NCI-H446 (cell line): Measurements from ENCODE around the gene C2orf80.
"Not testable (repeated sequence)": the region's sequence is repeated elsewhere in the genome, so short reads cannot be mapped to it uniquely, and the experiment has no call there.

ENCODE experiments used
- DNase-seq, 2 experiments: peaks; one replicate each; lab custom pipeline; 2025; lab: John Stamatoyannopoulos, UW

The C2orf80 gene

DNA sequence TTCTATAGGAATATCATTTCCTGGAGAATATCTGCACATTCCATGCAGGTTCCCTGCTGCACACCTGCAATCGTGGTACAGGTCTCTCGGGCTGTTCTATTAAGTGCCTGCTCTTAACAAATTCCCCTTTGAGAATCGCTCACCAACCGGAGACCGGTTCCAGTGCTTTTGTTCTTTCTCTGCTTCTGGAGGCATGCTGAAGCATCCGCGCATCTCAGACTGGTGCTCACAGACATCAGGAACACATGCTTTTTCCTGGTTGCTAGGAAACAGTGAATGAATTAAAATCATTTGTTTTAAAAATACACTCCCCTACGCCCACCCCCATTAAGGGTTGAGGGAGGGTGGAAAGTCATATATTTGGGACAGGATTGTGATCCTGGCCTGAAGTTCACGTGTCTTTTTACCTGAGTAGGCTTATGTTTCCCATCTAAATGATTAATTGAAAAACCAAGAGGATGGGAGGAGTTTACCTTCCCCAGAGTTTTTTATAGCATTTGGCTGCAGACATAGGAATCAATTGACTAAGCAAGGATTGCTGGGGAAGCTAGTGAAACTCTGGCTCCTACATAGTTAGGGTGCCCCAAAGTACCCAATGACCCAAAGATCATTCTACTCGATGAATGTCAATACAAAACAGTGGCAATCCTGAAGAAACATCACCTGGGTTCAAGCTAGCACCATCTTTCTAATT lies at the start of gene C2orf80:
TSS of gene C2orf80 (minus strand) at position 221 of the 694 bp plus-strand sequence. CDS start 3,044 bp downstream, outside the sequence.
- DNase-seq: no peak

DNA sequence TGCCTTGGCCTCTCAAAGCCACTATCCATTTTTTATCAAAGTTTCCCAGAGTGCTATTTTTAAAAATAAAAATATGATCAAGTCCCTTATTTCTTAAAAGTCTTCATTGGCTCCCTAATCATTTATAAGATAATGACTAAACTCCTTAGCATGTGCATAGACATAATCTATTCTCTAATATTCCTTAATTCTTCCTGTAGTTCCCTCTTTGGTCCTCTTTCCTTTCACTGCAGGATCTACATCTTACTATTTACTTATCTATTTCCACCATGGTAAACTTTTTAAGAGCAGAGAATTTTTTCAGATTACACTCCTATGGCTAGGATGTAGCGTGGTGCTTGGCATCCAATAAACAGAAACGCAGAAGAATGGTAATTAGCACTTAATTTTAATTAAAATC lies 46.0 kb upstream of the C2orf80 start:
- no peak for DNase-seq

DNA sequence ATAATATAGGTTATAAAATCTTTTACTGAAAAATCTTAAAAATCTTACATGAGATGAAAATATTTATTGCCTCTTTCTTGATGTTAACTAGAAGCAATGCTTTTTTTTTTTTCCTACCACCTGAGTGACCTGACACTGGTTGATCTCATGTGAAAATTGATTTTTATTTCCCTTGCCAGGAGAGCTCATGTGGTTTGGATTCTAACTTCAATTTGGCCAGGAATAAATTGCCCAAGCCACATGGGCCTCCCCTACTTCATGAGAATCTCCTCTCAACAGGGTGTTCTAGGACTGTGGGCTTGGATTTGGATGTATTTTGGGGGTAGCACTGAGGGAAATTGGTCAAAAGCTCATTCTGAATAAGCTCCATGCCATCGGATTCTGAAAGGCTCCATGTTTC lies 45.0 kb upstream of the C2orf80 start:
- no peak for DNase-seq

DNA sequence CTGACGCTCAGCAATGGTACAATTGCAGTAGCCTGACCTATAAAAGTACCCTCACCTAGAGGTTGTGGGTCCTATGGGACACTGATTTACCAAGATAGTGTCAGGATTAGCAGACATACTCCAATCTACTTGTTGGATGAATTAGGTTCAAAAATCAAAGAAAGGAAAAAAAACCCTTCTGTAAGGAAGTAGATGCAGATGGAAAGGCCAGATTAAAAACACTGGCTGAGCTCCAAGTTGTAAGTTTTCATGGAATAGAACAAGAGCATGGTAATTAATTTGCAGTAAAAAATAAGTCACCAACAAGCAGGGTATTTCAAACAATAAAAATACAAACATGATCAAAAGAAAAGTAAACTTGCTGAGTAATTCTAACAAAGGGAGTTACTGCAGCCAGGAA lies 38.6 kb upstream of the C2orf80 start:
- no peak for DNase-seq

DNA sequence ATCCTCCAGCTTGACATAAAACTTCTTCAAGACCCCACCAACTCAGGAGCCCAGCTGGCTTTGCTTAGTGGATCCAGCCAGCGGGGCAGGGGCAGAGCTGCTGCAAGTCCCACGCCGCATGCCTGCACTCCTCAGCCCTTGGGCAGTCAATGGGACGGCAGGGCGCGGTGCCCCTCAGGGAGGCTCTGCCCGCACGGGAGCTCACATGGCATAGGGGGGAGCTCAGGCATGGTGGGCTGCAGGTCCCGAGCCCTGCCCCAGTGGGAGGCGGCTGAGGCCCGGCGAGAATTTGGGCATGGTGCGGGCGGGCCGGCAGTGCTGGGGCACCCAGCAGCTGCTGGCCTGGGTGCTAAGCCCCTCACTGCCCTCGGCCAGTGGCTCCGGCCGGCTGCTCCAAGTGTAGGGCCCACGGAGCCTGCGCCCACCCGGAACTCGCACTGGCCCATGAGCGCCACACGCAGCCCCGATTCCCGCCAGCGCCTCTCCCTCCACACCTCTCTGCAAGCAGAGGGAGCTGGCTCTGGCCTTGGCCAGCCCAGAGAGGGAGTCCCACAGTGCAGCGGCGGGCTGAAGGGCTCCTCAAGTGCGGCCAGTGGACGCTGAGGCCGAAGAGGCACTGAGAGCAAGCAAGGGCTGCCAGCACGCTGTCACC lies 37.9 kb upstream of the C2orf80 start:
- DNase-seq: no peak

DNA sequence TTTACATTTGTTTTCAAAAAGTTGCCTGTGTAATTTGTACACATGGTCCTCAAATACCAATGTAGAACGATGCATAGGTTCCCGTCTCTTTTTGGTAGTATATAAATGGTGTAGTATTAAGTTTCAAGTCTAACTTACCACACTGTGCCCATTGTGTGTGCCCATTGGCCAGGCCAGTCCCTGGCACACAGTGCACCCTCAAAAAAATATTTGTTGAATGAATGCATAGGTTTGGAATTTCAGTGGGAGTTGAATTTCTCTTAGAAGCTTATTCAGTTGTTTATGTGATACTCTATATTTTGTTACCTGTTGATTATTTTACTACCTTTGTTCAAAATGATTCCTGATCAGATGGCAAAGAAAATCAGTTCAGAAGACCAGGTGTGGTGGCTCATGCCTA lies 35.0 kb upstream of the C2orf80 start:
- DNase-seq: no peak

DNA sequence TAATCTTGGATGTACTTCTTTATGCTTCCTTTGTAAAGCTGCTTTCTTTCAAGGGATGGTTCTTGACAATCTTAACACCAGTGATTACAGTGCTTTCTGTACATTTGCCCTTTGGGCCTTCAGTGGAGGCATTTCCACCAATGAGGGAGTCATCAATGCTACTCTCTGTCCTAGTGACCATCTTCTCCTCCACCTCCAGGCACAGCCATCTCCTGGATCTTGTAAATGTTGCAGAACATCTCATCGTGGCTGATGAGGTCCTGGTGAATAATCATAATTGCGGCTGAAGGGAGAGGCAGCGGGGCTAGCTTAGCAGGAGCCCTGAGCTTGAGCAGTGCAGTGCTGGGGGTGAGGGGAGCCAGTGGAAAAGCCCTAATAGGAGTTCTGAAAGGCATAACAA lies 32.5 kb upstream of the C2orf80 start:
- no peak for DNase-seq

DNA sequence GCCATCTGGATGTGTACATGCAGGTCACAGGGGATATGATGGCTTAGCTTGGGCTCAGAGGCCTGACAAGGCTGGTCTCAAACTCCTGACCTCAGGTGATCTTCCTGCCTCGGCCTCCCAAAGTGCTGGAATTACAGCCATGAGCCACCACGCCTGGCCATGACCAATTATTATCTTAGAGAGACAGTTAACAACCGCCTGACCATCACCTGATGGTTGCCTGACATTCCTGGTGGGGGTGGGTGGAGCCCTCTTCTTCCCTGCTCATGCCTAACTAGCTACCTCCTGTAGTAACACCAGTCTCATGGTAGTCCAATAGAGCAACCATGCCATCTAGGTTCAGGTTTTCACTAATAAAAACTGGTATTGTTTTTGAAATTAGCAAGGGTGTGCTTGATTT lies 32.0 kb upstream of the C2orf80 start:
- not testable (repeated sequence) for DNase-seq

DNA sequence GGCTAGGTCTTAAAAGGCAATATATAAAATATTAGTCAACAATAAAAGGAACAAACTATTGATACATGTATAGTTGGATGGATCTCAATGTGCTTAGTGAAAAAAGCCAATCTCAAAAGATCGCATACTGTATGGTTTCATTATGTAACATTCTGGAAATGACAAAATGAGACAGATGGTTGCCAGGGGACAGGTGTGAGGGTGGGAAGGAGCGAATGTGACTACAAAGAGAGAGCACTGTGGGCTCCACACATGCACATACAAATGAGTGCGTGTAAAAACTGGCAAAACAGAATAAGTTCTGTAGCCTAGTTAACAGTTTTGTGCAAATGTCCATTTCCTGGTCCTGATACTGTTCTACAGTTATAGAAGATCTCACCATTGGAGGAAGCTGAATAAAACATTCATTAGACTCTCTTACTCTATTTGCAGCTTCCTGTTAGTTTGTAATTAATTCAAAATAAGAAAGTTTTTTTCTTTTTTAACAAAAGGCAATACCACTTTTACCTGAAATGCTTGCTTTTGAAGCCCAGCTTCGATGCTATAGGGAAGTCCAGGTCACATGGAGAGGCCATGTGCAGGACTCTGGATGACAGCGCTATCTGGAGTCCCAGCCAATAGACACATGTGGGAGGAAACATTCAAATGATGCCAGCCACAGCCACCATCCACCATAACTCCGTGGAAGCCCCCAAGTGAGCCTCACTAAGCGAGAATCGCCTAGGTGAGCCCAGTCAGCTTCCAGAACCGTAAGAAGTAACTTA lies 21.0 kb upstream of the C2orf80 start:
- DNase-seq: no peak

DNA sequence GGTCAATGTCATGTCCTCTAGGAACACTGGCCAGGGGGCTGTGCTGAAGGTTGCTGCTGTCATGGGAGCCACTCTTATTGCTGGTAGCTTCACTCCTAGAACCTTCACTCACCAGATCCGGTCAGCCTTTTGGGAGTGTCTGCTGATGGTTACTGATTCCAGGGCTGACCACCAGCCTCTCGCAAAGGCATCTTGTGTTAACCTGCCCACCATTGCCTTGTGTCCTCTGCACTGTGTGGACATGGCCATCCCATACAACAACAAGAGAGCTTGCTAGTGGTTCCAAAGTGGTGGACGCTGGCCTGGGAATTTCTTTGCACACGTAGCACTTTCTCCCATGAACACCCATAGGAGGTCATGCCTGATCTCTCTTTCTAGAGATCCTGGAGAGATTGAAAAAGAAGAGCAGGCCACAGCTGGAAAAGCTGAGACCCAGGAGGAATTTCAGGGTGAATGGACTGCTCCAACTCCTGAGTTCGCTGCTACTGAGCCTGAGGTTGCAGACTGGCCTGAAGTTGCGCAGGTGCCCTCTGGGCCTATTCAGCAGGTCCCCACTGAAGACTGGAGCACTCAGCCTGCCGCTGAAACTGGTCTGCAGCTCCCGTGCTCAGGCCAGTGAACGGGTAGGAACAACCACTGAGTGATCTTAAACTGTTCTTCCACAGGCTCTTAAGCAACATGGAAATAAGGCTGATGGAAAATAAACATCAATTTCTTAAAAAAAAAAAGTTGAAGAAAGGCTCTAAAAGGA lies 18.7 kb upstream of the C2orf80 start:
- no peak for DNase-seq

DNA sequence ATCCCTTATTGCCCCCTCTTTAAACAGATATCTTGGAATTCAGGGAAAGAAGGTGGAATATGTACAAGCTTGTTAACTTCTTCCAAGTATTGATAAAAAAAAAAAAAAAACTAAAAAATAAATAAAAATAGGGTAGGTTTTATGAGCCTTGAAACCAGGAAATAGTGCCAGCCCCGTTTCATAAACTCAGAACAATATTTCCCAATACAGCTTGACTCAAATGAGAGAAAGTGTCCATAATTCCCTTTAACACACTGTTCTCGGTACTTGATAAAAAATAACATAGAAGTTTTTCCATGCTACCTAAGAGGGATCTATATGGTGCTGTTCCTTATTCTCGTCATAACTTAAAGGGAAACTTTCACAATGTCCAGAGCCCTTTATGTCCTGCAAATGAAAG lies 17.9 kb upstream of the C2orf80 start:
- DNase-seq: no peak

DNA sequence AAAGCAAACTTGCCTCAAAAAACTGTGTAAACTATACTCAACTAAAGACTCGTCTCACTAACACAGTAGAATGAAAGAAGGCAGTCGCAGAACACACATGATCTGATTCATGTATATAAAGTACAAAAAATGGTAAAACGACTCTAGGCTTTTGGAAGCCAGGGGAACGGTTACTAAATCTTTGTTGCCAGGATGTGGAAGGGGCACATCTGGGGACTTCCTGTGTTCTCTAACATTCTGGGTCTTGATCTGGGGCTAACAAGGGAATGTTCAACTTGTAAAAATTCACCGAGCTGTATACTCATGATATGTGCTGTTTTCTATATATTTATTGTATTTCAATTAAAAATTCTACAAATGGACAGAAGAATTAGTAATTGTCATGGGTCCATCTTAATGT lies 14.3 kb upstream of the C2orf80 start:
- no peak for DNase-seq

DNA sequence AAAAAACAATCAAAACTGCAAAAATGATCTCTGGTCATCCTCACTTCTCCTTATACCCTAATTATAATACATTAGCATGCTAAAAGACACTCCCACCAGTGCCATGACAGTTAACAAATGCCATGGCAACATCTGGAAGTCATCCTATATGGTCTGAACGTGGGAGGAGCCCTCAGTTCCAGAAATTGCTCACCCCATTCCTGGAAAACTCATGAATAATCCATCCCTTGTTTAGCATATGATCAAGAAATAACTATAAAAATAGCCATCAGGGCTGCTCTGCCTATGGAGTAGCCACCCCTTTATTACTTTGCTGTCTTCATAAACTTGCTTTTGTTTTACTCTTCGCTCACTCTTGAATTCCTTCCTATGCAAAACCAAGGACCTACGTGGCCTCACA lies 5.7 kb upstream of the C2orf80 start:
- DNase-seq: no peak

DNA sequence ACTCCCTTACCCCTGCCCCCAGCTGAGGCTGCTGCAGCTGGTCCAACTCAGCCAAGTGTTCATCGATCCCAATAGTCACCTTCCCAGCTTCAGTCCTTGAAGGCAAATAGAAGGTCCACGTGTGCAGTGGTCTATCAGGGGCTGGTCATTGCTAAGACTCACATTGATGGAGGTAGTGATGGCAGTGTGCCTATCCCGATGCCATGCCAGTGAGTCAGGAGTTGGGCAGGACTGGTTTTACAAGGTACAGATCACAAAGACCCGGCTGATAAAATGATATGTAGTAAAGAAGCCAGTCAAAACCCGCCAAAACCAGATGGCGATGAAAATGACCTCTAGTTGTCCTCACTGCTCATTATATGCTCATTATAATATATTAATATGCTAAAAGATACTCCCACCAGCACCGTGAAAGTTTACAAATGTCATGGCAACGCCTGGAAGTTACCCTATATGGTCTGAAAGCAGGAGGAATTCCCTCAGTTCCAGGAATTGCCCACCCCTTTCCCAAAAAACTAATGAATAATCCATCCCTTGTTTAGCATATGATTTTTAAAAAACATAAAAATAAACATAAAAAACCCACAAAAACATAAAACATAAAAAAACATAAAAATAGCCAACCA lies 2.9 kb upstream of the C2orf80 start:
- DNase-seq: no peak

DNA sequence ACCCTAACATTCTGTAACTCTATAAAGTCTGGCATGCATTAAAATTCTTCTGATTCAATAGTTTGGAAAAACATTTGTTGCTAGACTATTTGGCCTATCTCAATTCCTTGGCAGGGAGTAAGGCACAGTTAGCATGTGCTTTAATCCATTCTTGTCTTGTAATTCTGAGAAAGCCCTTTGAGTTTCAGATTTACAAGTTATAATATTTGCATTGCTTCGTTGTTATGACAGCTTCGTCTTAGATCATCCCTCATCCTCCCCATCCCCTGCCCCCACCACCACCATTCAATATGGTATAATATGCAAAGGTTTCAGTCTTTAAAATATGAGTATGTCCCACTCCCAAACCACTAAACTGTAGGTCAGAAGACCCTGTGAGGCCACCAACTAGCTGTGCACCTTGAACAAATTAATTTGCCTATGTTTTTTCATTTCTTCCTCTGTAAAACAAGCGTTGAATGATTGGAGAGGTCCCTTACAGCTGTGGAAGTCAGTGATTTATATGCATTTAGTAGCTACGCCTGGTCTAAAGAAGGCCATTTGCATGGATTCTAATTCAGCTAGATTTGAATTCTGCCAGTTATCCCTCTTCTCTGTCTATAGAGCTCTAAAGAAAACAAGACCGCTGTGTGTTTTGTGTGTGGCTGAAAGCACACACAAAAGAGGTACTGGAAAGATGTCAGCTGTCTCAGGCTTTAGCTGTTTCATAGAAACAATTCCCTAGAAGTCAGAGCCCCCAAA lies 591 bp downstream of the C2orf80 start:
- DNase-seq: no peak

DNA sequence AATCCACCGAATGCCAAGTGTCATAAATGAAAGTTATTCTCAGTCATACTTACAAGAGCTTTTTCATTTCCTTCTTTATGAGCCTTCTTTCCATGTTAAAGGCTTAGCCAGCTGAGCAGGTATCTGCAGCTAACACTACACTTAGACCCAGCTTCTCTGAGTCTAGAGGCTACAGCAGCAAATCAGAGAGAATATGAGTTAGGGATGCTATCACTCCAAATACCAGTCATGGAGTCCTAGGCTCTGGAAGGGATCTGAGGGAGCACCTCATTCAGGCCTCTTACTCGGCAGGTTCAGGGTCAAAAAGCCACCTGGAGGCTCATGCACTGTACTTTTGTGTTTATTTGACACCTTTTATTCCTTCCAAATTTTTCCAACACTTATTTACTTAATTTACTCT lies 2.9 kb downstream of the C2orf80 start:
- no peak for DNase-seq

DNA sequence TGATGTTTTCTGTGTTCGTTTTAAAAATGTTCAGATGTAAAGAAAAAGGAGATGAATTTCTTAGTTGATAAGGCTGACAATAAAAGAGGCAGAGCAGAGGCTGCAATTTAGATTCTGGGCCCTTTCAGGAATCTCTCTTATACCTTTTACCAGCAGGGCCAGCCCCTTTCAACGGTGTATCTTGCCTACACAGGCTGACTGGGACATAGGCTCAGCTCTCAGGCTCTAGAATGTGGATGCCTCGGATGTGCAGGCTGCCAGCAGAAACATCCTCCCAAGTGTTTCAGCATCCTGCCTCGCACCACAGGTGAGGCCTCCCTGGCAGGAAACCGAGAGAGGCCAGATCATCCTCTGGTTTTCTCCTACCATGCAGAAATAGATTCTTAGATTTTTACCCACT lies 3.4 kb downstream of the C2orf80 start:
- DNase-seq: no peak

DNA sequence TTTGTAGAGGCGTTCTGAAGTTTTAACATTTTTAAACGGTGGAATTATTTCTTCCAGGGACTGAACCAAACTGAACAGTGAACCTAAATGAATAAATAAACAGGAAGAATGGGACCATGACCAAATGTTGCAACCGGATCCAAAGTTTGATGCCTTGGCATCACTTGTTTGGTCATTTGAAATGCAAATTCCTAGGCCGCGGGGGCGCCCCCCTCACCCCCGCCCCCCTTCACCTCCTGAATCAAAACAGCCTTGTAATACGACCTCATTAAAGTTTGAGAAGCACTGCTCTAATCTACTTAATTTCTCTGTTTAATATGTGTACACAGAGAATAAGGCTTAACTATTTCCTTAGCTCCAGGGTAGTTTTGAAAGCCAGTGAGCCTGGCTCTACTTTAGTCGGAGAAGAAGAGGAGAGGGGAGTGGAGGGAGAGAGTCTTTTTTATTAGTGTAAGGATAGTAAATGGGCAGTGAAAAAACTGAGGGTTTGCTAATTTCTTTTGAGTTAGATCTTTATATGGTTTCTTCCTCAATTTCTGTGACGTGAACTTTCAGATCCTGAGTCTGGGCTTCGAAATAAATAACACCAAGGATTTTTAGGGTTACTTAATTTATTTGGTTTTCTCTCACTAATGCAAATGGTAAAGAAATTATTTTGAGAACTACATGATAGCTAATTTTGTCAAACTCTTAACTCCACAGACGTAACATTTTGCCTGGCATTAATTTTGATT lies 5.7 kb downstream of the C2orf80 start:
- no peak for DNase-seq

DNA sequence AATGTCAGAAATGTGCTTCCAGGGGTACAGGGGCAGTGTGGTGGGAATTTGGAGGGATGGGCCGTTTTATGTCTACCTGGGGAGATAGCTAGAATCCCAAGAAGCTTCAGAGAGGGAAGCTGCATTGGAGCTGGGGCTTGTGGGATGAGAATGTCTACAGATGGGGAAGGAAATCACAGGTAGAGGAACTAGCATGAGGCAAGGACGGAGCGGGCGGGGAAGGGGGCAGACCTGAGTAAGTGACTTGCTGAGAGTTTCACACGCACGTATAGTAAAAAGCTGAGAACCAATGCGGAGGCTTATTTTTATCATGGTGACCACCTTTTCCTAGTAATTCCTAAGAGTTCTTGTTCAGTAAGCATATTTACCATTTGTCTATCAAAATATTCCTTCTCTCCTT lies 6.3 kb downstream of the C2orf80 start:
- no peak for DNase-seq

DNA sequence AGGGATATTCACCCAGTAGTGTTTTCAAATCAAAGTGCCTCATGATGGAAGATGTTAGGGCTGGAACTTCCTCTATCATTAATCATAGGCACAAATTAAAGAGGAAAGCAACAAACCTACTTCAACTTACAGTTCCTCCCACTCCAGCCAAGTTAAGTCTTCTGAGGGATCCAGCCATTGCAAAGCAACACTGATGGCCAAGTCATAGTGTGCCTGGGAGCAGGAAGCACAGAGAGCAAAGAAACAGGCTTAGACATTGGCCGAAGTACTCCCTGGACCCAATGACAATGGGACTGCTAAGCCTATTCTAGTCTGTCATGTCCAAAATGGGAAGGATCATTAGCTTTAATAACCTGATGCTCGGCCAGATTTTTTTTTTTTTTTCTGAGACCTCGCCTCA lies 7.0 kb downstream of the C2orf80 start:
- no peak for DNase-seq
